Tibial artery (tissue), 4 donors: ENCODE data around the gene GALNT2.

Experiments
- DNase-seq, 2 donors: peaks; one replicate each; pipeline ENCODE4 v3.0.0-alpha.2; 2019
- H3K27ac ChIP-seq, 2 donors: fragments of 200-600 bp; sonication (generic) in 1 of 2; 1 replicate in 1 of 2; 2 replicates in 1 of 2; pipeline ENCODE4 v1.5.1; 2018 to 2019; ENCODE audit warnings: mild to moderate bottlenecking in 1 of 2
- H3K27me3 ChIP-seq, 2 donors: fragments of 200-600 bp; sonication (generic) in 1 of 2; one replicate each; pipeline versions ENCODE4 v1.5.1 to v1.6.0; 2016 to 2019
- H3K36me3 ChIP-seq, 3 donors: fragments of 200-600 bp; sonication (generic) in 2 of 3; one replicate each; pipeline ENCODE4 v1.5.1; 2016 to 2019; ENCODE audit warnings: mild to moderate bottlenecking in 2 of 3
- H3K4me1 ChIP-seq, 4 donors: fragments of 200-600 bp; sonication (generic) in 2 of 4; 1 replicate in 3 of 4; 2 replicates in 1 of 4; pipeline ENCODE4 v1.5.1; 2016 to 2019
- H3K4me3 ChIP-seq, 2 donors: fragments of 200-600 bp; sonication (generic) in 1 of 2; 1 replicate in 1 of 2; 2 replicates in 1 of 2; pipeline ENCODE4 v1.5.1; 2018 to 2019; ENCODE audit warnings: mild to moderate bottlenecking in 2 of 2
- H3K9me3 ChIP-seq, 3 donors: fragments of 200-600 bp; sonication (generic) in 1 of 3; one replicate each; pipeline ENCODE4 v1.5.1; 2016 to 2019
- intact Hi-C: fragments of 100-400 bp; cut with DNase I; formaldehyde crosslinking; loops from one replicate; pipeline ENCODE4 v1.15.0; 2023; ENCODE audit warnings: low total_unique reads
- TF ChIP-seq, protein P1 (sequence below), 2 experiments: fragments of 200-600 bp in 1 of 2; fragments of 450-650 bp in 1 of 2; IDR thresholded peaks; one replicate each; pipeline ENCODE4 v1.5.1; 2017 to 2019; ENCODE audit warnings: antibody characterized with exemption in 2 of 2, mild to moderate bottlenecking in 1 of 2, moderate library complexity in 1 of 2

GALNT2 gene

GRCh38 chr1:230057681-230058565, 9.1 kb upstream of the GALNT2 start:
- Histone ChIP-seq H3K4me3 (no peak overlapping the region), H3K27me3 (no peaks in the 10 kb centered on the region), H3K36me3 (no peaks in the 10 kb centered on the region), H3K4me1 (no peaks in the 10 kb centered on the region), H3K9me3 (peaks cover 0 to 4% (median 0%) of the 10 kb centered on the region in 3 donors), H3K27ac (no peak overlapping the region)
- TF ChIP-seq, protein P1, sequence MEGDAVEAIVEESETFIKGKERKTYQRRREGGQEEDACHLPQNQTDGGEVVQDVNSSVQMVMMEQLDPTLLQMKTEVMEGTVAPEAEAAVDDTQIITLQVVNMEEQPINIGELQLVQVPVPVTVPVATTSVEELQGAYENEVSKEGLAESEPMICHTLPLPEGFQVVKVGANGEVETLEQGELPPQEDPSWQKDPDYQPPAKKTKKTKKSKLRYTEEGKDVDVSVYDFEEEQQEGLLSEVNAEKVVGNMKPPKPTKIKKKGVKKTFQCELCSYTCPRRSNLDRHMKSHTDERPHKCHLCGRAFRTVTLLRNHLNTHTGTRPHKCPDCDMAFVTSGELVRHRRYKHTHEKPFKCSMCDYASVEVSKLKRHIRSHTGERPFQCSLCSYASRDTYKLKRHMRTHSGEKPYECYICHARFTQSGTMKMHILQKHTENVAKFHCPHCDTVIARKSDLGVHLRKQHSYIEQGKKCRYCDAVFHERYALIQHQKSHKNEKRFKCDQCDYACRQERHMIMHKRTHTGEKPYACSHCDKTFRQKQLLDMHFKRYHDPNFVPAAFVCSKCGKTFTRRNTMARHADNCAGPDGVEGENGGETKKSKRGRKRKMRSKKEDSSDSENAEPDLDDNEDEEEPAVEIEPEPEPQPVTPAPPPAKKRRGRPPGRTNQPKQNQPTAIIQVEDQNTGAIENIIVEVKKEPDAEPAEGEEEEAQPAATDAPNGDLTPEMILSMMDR (IDR thresholded peaks at IDR 0.05), result no peak
- intact Hi-C loops, result no loop called here
- DNase-seq, result no peak

- no peak overlapping the region for H3K4me3 ChIP-seq
- TF ChIP-seq, protein P1 (IDR thresholded peaks at IDR 0.05), result no peak
- intact Hi-C loops, result no loop called here
Observed at GRCh38 chr1:230058626-230059025, 8.4 kb upstream of the GALNT2 start.

GRCh38 chr1:230061801-230062200, 5.2 kb upstream of the GALNT2 start:
- Histone ChIP-seq H3K27ac (no peak overlapping the region), H3K9me3 (peaks cover 0 to 4% (median 0%) of the 10 kb centered on the region in 3 donors), H3K4me1 (peaks cover 0 to 9% (median 5%) of the 10 kb centered on the region in 4 donors), H3K4me3 (no peak overlapping the region), H3K36me3 (no peaks in the 10 kb centered on the region), H3K27me3 (no peaks in the 10 kb centered on the region)
- TF ChIP-seq, protein P1 (IDR thresholded peaks at IDR 0.05), result no peak
- intact Hi-C loops, result loop anchor here (10.0 kb wide), 1 partner anchor 63 kb away; no protein-coding TSS in a partner anchor
- DNase-seq, result no peak

More at GRCh38 chr1:230058626-230059025, 8.4 kb upstream of the GALNT2 start:
- no peak overlapping the region for H3K27ac ChIP-seq
- no peaks in the 10 kb centered on the region for H3K36me3 ChIP-seq
- H3K27me3 ChIP-seq, result no peaks in the 10 kb centered on the region
- peaks cover 0 to 4% (median 0%) of the 10 kb centered on the region in 3 donors for H3K9me3 ChIP-seq
- H3K4me1 ChIP-seq, result no peaks in the 10 kb centered on the region
- no peak for DNase-seq

GRCh38 chr1:230062521-230062920, 4.5 kb upstream of the GALNT2 start:
- Histone ChIP-seq H3K4me3 (no peak overlapping the region), H3K27me3 (no peaks in the 10 kb centered on the region), H3K36me3 (no peaks in the 10 kb centered on the region), H3K4me1 (peaks cover 0 to 9% (median 5%) of the 10 kb centered on the region in 4 donors), H3K27ac (no peak overlapping the region), H3K9me3 (peaks cover 0 to 4% (median 0%) of the 10 kb centered on the region in 3 donors)
- DNase-seq, result no peak
- intact Hi-C loops, result loop anchor here (10.0 kb wide), 1 partner anchor 62 kb away; no protein-coding TSS in a partner anchor
- TF ChIP-seq, protein P1 (IDR thresholded peaks at IDR 0.05), result no peak

- Histone ChIP-seq H3K27ac (no peak overlapping the region), H3K9me3 (peaks cover 0 to 4% (median 0%) of the 10 kb centered on the region in 3 donors), H3K4me1 (peaks cover 0 to 21% (median 11%) of the 10 kb centered on the region in 4 donors), H3K36me3 (no peaks in the 10 kb centered on the region), H3K4me3 (no peak overlapping the region), H3K27me3 (no peaks in the 10 kb centered on the region)
- no peak for DNase-seq
- TF ChIP-seq, protein P1 (IDR thresholded peaks at IDR 0.05), result no peak
- intact Hi-C loops, result loop anchor here (10.0 kb wide), 1 partner anchor 61 kb away; no protein-coding TSS in a partner anchor
Observed at GRCh38 chr1:230064283-230064682, 2.8 kb upstream of the GALNT2 start.
